Fibroblast of lung (primary cell): ENCODE results near the gene CPZ. TPM values are rescaled to one million over a fixed set of nuclear protein-coding genes. Genes with fewer than 3 reads are reported as not detected.

ENCODE experiments used
- DNase-seq, 2 donors: peaks; one replicate each; pipeline versions ENCODE4 v3.0.0 to v3.0.0-alpha.2; 2010; ENCODE audit warnings: low read depth in 2 of 2
- H2AFZ ChIP-seq: 2 replicates; pipeline ENCODE4 v1.5.1; 2012; ENCODE audit warnings: low read length, control low read depth, inconsistent platforms
- H3K27ac ChIP-seq: 2 replicates; pipeline ENCODE4 v1.5.1; 2011; ENCODE audit warnings: low read length, control low read depth; ENCODE audit not compliant: insufficient read depth
- H3K27me3 ChIP-seq: 2 replicates; pipeline ENCODE4 v1.5.1; 2011; ENCODE audit warnings: mild to moderate bottlenecking, low read length; ENCODE audit not compliant: control insufficient read depth, insufficient read depth
- H3K36me3 ChIP-seq: 2 replicates; pipeline ENCODE4 v1.5.1; 2011; ENCODE audit warnings: low read length; ENCODE audit not compliant: control insufficient read depth, insufficient read depth
- H3K4me1 ChIP-seq: 2 replicates; pipeline ENCODE4 v1.5.1; 2011; ENCODE audit warnings: low read length; ENCODE audit not compliant: control insufficient read depth, insufficient read depth; ENCODE audit errors: extremely low read depth
- H3K4me2 ChIP-seq: 2 replicates; pipeline ENCODE4 v1.5.1; 2011; ENCODE audit warnings: low read length, control low read depth; ENCODE audit not compliant: insufficient read depth; ENCODE audit errors: extremely low read depth
- H3K4me3 ChIP-seq, 4 experiments: fragments of 200-600 bp in 1 of 4; sonication (generic) in 1 of 4; replicated peaks in 1 of 4; 2 replicates each; pipeline ENCODE4 v1.5.1; 2011 to 2016; ENCODE audit warnings: low read length in 4 of 4, low read depth in 3 of 4, mild to moderate bottlenecking in 3 of 4, control low read depth in 2 of 4, inconsistent platforms in 1 of 4, mixed read lengths in 1 of 4; ENCODE audit not compliant: insufficient read depth in 1 of 4; ENCODE audit errors: control extremely low read depth in 1 of 4
- H3K79me2 ChIP-seq: 2 replicates; pipeline ENCODE4 v1.5.1; 2012; ENCODE audit warnings: mild to moderate bottlenecking, low read length, inconsistent platforms; ENCODE audit not compliant: control insufficient read depth, insufficient read depth
- H3K9ac ChIP-seq: 2 replicates; pipeline ENCODE4 v1.5.1; 2011; ENCODE audit warnings: mild to moderate bottlenecking, low read length, control low read depth; ENCODE audit not compliant: insufficient read depth
- H3K9me3 ChIP-seq: 2 replicates; pipeline ENCODE4 v1.5.1; 2012; ENCODE audit warnings: low read depth, low read length; ENCODE audit not compliant: control insufficient read depth, insufficient read depth
- H4K20me1 ChIP-seq: 2 replicates; pipeline ENCODE4 v1.5.1; 2011; ENCODE audit warnings: low read length; ENCODE audit not compliant: control insufficient read depth, insufficient read depth; ENCODE audit errors: extremely low read depth
- CTCF ChIP-seq, 2 donors: IDR thresholded peaks in 1 of 2; conservative IDR thresholded peaks in 1 of 2; 1 replicate in 1 of 2; 2 replicates in 1 of 2; pipeline ENCODE4 v1.5.1; 2011 to 2012; ENCODE audit warnings: low read length in 2 of 2, control low read depth in 1 of 2, inconsistent platforms in 1 of 2, low read depth in 1 of 2, mild to moderate bottlenecking in 1 of 2
- EZH2 ChIP-seq: IDR thresholded peaks from 2 replicates; pipeline ENCODE4 v1.5.1; 2012; ENCODE audit warnings: low read length, control low read depth, mild to moderate bottlenecking; ENCODE audit errors: missing control alignments
- polyA plus RNA-seq, 2 donors: library from polyadenylated mRNA; depleted of rRNA in 1 of 2; stranded (reverse) in 1 of 2; unstranded in 1 of 2; fragments of >200 nt; gene quantifications; 2 replicates each; pipeline ENCODE4 v1.2.1, GENCODE V29; 2011 to 2012; ENCODE audit warnings: missing spikeins in 1 of 2
- total RNA-seq: library from RNA; depleted of rRNA; stranded (reverse); fragments of >200 nt; gene quantifications from 2 replicates; pipeline ENCODE4 v1.2.1, GENCODE V29; 2014

The CPZ gene
- total and polyA plus RNA-seq, 2 donors (not counting 1 experiment from before 2014, with no cell fraction given), result 7.1 to 24.4 TPM

- H3K36me3 ChIP-seq, result peaks cover 2% of the 10 kb centered on the region
Observed at GRCh38 chr4:8595237-8596087, 2.9 kb downstream of the CPZ start.

GRCh38 chr4:8596891-8597290 lies 4.3 kb downstream of the CPZ start:
- peaks cover 2% of the 10 kb centered on the region for H3K36me3 ChIP-seq
- H3K4me2 ChIP-seq, result no peak overlapping the region
- no peak overlapping the region for H3K9ac ChIP-seq
- DNase-seq, result no peak
- no peak overlapping the region for H3K4me3 ChIP-seq
- peaks cover 18% of the 10 kb centered on the region for H3K27me3 ChIP-seq
- TF ChIP-seq CTCF (conservative IDR thresholded peaks at IDR 0.05 in 1 of 2, IDR thresholded peaks at IDR 0.05 in 1 of 2; ENCODE audit: low read depth in 1 of 2, low read length in 2 of 2) (no peak), EZH2 (no peak)
- no peak overlapping the region for H3K27ac ChIP-seq
- H3K79me2 ChIP-seq, result no peaks in the 10 kb centered on the region
- H3K4me1 ChIP-seq, result peaks cover 3% of the 10 kb centered on the region
- H3K9me3 ChIP-seq, result no peaks in the 10 kb centered on the region
- no peaks in the 10 kb centered on the region for H4K20me1 ChIP-seq
- no peak overlapping the region for H2AFZ ChIP-seq

More at GRCh38 chr4:8595237-8596087, 2.9 kb downstream of the CPZ start:
- H3K9me3 ChIP-seq, result no peaks in the 10 kb centered on the region
- peaks cover 3% of the 10 kb centered on the region for H3K4me1 ChIP-seq
- no peak overlapping the region for H3K4me3 ChIP-seq
- H2AFZ ChIP-seq, result no peak overlapping the region
- peaks cover 18% of the 10 kb centered on the region for H3K27me3 ChIP-seq
- H4K20me1 ChIP-seq, result no peaks in the 10 kb centered on the region
- H3K9ac ChIP-seq, result no peak overlapping the region
- H3K79me2 ChIP-seq, result no peaks in the 10 kb centered on the region
- no peak overlapping the region for H3K27ac ChIP-seq
- TF ChIP-seq CTCF (conservative IDR thresholded peaks at IDR 0.05 in 1 of 2, IDR thresholded peaks at IDR 0.05 in 1 of 2; ENCODE audit: low read depth in 1 of 2, low read length in 2 of 2) (no peak), EZH2 (no peak)
- peak in 1 of 2 donors; percentile 25 for DNase-seq
- H3K4me2 ChIP-seq, result no peak overlapping the region

- TF ChIP-seq CTCF (conservative IDR thresholded peaks at IDR 0.05 in 1 of 2, IDR thresholded peaks at IDR 0.05 in 1 of 2; ENCODE audit: low read depth in 1 of 2, low read length in 2 of 2), result no peak
- no peak for TF ChIP-seq EZH2
- H3K36me3 ChIP-seq, result peaks cover 2% of the 10 kb centered on the region
- no peaks in the 10 kb centered on the region for H4K20me1 ChIP-seq
Observed at GRCh38 chr4:8597319-8597718, 4.8 kb downstream of the CPZ start.

More at GRCh38 chr4:8597319-8597718, 4.8 kb downstream of the CPZ start:
- Histone ChIP-seq H3K4me3 (no peak overlapping the region), H3K79me2 (no peaks in the 10 kb centered on the region), H2AFZ (no peak overlapping the region), H3K9me3 (no peaks in the 10 kb centered on the region), H3K27me3 (peaks cover 15% of the 10 kb centered on the region), H3K27ac (no peak overlapping the region), H3K4me2 (no peak overlapping the region), H3K9ac (no peak overlapping the region), H3K4me1 (peaks cover 3% of the 10 kb centered on the region)
- no peak for DNase-seq
